T-helper 1 cell treated with Interleukin-12 subunit alpha and Interleukin-12 subunit beta and Interleukin-4 antibody, amounts not matched to agents 30 ng/mL and 1 ng/mL, for 36 hours (primary cell): ENCODE results near the gene A1BG. TPM values are rescaled to one million over a fixed set of nuclear protein-coding genes. Genes with fewer than 3 reads are reported as not detected.
"Not testable (repeated sequence)": the region's sequence is repeated elsewhere in the genome, so short reads cannot be mapped to it uniquely, and the experiment has no call there.

ENCODE experiments used
- intact Hi-C: fragments of 100-400 bp; cut with micrococcal nuclease; formaldehyde crosslinking; loops from one replicate; pipeline ENCODE4 v1.15.1; 2024
- total RNA-seq: library from RNA; stranded (reverse); gene quantifications from 2 replicates; pipeline ENCODE4 v1.2.3, GENCODE V29; 2022

A1BG gene
- total RNA-seq, 1 donor from 2014 or later, result 6.9 TPM

DNA sequence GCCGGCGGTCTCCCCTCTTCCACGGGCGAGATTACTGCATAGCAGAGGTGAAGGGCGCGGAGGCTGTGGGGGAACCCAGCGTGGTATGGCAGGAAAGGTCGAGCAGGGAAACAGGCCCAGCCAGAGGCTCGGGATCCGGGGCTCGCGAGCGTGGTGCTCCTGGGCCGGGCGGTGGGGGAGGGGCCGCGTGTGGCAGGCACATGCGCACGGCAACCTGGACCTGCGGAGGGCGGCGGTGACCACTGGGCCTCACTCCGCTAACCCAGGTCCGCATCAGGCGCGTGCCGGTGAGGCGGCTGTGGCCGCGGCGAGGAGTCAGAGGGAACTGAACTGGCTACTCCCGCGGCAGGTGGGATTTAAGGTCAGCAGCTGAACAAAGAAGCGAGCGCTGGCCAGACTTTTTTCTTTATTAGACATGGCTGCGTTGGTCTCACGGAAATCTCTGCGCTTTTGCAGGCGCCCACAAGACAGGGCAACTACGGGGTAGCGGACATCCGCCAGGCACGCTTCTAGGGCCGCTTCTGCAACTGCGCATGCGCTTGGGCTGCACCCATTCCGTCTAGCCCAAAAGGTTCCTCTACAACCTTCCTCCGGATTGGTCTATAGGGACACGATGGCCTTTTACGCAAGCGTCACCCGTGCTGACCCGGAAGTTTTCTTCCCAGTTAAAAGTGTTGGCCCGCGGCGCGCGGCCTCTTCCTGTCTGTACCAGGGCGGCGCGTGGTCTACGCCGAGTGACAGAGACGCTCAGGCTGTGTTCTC, 33.5 kb upstream of the A1BG start, which contains the start of gene RPS5:
TSS of gene RPS5 (plus strand) at position 694 of the 762 bp plus-strand sequence. CDS start 869 bp downstream, outside the sequence.
- intact Hi-C loops, result loop anchor here (1.0 to 10.0 kb wide), 17 partner anchors 15 to 1023 kb away; partner anchors contain the start of genes ERVK3-1, TRAPPC2B, TRIM28 and ZBTB45

DNA sequence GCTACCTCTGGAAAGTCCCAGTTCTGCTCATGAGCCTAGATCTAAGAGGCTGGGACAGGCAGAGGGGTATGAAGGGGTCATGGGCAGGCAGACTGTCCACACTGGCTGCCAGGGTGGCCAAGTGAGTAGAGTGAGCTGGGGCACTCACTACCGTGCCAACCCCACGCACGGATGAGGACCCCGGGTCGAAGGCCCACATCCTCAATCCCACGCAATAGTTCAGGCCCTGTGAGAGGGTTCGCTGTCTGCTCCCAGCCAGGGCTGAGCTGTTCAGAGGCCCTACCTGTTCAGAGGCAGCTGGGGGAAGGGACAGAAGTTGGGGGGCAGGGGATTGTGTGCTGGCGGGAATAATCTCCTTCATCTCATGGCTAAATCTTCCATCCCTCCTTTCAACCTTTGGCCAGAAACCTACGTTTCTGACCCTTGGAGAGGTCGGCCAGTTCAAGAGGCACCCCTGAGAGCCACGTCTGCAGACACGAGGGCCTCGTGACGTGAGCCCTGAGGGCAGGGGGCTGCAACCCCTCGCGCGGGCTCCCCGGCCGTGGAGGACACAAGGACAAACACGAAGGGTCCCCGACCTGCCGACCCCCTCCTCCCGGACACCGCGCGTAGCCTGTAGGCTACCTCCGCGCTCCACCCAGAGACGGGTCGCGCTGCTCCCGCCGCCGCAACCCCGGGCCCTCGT, 32.7 kb upstream of the A1BG start:
- intact Hi-C loops, result loop anchor here (2.0 to 10.0 kb wide), 2 partner anchors 203 to 571 kb away; partner anchors contain the start of genes ZNF274 and ZNF552

DNA sequence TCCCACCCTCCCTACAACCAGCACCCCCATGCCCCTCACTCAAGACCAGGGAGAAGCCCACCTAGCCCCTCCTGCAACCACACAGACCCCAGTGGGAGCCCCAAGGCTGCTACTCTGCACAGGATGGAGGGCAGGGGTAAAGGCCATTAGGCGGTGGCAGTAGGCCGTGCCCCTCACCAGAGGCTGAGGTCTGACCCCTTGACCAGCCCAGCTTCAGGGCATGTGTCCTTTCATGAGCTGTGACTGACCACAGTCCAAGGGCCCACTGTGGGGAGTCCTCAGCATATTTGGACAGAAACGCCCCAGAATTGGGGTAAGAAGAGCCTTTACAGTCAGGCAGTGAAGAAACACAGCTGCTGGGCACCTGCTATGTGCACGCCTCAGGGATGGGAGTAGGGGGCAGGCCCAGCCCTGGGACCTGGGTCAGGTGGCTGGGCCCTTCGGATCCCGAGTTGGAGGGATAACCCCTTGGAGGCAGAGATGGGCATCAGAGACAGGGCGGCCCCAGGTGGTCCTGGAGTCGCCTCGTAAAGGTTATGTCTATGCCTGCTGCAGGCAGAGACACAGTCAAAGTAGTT, 32.1 kb upstream of the A1BG start:
- intact Hi-C loops, result loop anchor here (10.0 kb wide), 1 partner anchor 571 kb away; the partner anchor contains the start of gene ZNF552

DNA sequence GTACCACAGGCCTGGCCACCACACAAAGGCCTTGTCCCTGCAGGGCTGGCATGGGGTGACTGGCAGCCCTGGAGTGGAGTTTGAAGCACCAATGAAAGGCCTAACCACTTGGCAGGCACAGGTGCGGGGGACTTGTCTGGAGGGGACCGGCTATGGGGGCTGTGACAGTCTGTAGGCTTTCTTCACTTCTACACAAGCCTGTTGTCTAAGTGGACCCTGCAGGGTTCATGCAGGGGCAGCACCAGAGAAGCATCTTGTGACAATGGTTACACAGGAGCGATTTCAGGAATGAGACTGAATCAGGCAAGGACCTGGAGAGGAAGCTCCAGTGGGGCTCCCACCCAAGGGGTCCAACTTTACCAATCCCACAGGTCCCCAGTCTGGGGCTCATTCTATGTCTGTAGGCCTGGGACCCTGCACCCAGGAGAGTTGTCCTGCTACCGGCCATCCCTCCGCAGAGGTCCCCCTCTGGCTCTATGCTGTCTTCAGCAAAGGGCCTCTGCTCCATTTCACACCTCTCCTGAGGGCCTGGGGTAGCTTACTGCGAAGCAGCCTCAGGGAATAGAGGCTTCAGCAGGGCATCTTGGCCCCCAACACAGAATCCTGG, 29.8 kb upstream of the A1BG start:
- intact Hi-C loops, result loop anchor here (10.0 kb wide), 1 partner anchor 568 kb away; the partner anchor contains the start of gene ZNF552

DNA sequence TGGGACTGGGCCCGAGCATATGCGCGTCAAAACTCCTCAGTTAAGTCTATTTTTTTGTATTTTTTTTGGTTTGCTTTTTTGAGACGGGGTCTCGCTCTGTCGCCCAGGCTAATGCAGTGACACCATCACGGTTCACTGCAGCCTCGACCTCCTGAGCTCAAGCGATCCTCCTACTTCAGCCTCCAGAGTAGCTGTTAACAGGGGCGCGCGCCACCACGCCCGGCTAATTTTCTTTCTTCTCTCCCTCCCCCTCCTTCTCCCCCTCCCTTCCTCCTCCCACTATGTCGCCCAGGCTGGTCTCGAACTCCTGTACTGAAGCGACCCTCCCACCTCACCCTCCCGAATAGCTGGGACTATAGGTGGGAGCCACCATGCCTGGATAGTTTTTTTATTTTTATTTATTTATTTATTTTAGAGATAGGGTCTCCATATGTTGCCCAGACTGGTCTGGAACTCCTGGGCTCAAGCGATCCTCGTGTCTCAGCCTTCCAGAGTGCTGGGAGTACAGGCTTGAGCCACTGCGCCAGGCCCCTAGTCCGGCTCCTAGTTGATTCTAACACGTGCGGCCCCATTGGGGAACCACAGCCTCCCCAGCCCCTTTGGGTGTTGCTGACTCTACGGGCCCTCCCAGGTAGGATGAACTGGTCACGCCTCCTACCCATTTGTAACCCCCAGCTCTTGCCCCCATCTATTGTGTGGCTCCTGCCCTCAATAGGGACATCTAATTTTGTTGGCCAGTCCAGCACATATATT, 28.3 kb upstream of the A1BG start:
- intact Hi-C loops, result loop anchor here (1.0 to 10.0 kb wide), 18 partner anchors 19 to 1019 kb away; partner anchors contain the start of genes CHMP2A, ERVK3-1, MZF1 and TRAPPC2B

DNA sequence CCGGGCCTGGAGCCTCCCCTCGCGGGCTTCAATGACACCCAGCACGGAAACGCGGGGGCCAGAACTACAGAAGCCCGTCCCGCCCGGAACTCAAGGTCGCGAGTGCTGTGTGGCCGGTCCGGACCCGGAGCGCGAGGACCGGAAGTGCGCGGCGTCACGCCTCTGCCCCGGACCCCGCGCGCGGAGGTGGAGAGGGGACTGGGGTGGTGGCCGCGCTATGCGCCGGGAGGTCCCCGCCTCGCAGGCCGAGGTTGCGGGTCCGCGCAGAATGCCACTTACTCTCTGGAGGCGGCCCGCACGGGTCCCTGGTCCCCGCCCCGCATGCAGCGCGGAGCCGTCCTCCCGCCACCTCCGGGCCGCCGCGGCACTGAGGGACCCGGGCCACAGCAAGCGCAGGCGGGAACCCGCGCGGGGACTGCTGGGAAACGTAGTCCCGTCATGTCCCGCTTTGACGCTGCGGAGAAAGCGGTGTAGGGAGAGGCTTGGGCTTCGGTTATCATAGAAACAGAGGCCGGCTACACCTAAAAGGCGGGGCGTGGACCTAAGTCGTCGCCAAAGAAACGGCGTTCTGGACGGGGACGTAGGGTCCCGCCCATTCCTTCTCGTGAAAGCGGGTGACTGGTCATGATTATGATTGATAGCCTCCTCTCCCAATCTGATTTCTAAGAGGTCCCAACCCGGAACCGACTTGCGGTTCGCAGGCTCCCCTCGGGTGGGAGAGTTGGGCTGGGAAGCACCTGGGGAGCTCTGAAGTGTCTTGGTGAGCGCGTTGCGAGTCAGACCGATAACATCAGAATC, 27.6 kb upstream of the A1BG start, which contains the start of gene ZNF837:
TSS of gene ZNF837 (minus strand) at position 369 of the 798 bp plus-strand sequence. CDS start 11,698 bp downstream, outside the sequence.
- intact Hi-C loops, result loop anchor here (1.0 to 10.0 kb wide), 18 partner anchors 19 to 1018 kb away; partner anchors contain the start of genes CHMP2A, ERVK3-1, MZF1 and TRAPPC2B

DNA sequence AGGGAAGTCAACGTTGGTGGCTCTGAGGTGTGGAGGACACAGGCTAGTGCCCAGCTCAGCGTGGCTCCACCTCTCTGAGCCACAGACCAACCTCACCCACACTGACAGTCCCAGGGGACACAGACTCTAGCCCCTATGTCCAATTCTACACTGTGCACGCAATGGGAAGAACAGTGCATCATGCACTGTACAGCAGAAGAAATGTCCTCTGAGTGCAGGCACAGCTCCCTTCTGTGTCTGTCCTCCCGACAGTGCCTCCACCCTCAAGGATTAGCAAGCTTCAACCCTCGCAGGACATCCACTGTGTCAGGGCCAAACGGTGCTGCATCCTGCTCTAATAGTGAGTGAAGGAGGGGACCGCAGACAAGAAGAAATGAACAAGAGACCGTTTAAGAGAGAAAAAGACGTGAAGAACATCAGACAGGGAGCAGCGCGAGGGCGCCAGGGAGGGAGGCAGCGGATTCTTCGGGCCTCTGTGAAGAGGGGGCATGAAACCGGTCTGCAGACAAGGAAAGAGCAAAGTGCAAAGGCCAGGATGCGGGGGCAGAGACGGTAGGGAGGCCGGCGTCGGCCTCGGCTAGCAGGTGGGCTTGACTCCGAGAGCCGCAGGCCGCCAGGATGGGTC, 26.9 kb upstream of the A1BG start:
- intact Hi-C loops, result loop anchor here (2.0 to 10.0 kb wide), 2 partner anchors 565 to 1017 kb away; partner anchors contain the start of genes TRAPPC2B, ZNF547 and ZNF552

DNA sequence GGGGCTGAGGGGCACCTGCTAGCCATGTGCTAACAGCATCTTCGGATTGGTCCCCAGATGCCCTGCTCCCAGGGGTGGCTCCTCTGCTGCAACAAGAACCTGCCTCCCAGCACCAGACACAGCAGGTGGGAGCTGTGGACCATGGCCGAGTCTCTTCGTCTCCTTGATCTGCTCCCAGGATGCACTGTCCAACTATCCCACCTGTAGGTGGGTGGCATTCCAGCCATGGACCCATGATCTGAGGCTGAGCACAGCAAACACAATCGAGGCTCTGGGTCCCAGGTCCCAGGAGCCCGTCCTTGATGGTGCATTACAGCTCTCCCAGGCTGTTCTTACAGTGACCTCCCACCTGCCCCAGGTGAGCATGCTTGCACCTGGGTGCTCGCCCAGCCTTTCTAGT, 26.0 kb upstream of the A1BG start:
- intact Hi-C loops, result no loop called here

DNA sequence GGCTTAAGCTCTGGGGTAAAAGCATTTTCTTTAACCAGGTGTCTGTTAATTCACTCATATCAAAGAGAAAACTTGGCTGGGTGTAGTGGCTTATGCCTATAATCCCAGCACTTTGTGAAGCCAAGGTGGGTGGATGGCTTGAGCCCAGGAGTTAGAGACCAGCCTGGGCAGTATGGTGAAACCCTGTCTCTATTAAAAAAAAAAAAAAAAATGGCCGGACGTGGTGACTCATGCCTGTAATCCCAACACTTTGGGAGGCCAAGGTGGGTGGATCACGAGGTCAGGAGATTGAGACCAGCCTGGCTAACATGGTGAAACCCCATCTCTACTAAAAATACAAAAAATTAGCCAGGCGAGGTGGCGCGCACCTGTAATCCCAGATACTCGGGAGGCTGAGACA, 23.4 kb upstream of the A1BG start:
- intact Hi-C loops, result not testable (repeated sequence)

DNA sequence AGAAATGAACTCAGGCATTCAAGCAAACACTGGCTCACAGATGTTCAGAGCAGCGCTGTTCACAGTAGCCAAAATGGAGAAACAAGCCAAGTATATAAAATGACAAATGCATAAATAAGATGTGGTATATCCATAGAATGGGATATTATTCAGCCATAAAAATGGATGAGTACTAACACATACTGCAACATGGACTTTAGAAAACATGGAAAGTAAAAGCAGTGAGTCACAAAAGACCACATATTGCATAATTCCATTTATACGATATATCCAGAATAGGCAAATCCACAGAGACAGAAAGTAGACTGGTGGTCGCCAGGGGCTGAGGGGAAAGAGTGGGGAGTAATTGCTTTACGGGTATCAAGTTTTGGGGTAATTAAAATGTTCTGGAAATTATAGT, 20.9 kb upstream of the A1BG start:
- intact Hi-C loops, result no loop called here

DNA sequence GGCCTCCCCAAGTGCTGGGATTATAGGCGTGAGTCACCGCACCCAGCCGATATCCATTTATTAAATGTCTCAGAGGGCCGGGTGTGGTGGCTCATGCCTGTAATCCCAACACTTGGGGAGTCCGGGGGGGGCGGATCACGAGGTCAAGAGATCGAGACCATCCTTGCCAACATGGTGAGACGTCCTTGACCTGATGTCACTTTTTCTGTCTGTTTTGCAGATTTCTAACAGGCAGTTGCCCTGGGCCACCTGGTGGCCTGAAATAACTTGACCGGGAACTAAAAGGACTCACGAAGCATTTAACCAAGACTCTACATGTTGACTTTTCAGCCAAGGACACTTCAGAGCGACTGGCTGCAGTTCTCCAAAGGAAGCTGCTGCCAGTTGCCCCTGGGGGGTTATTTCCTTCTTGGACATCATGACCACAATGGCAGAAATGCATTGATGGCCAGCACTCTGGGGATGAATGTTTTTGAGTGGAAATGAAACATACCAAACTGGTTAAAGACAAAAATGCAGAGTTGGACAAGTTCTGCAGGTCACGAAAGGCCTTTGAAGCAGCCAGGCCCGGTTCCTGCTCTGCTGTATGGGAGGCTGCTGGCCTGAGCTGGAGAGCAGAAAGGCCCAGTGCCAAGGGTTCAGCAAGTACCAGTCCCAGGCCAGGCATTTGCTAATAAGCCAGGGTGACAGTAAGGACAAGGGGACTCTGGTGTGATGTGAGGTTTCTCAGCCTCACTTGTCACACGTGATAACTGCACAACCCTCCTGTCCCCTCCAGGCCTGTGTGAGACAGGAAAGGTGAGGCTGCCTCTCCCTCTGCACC, 19.2 kb upstream of the A1BG start:
- intact Hi-C loops, result no loop called here

DNA sequence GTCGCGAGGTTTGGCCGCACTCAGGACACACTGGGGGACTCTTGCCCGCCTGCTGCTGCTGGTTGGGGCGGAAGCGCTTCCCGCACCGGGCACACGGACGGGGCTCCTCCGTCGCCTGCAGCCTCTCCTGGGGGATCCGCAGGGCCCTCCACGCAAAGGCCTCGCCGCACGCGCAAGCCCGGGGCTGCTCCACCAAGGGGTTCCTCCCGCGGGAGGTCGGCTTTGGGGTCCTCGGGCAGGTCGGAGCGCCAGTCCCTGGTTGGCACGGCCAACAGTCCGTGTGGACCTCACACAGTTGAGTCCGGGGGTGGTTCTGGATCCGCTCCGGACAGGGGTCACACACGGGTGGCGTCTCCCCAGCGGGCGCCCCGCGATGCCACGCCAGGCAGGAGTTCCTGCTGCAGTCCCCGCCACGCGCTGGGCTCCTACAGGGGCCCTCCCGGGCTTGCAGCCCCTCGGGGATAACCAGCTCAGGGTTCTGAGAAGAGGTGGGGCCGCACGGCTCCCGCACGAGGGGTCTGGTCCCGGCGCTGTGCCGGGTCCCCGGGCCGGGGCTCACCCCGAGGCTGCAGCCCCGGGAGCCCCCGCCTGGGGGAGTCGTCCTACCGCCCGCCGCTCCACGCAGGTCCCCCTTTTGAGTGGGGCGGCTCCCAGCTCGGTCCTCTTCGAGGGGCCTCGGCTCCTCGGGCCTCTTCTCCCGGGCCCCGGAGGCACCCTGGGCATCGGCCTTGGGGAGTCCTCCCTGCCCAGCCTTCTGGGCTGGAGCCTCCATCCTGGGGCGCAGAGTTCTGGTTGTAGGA, 15.5 kb upstream of the A1BG start:
- intact Hi-C loops, result no loop called here

DNA sequence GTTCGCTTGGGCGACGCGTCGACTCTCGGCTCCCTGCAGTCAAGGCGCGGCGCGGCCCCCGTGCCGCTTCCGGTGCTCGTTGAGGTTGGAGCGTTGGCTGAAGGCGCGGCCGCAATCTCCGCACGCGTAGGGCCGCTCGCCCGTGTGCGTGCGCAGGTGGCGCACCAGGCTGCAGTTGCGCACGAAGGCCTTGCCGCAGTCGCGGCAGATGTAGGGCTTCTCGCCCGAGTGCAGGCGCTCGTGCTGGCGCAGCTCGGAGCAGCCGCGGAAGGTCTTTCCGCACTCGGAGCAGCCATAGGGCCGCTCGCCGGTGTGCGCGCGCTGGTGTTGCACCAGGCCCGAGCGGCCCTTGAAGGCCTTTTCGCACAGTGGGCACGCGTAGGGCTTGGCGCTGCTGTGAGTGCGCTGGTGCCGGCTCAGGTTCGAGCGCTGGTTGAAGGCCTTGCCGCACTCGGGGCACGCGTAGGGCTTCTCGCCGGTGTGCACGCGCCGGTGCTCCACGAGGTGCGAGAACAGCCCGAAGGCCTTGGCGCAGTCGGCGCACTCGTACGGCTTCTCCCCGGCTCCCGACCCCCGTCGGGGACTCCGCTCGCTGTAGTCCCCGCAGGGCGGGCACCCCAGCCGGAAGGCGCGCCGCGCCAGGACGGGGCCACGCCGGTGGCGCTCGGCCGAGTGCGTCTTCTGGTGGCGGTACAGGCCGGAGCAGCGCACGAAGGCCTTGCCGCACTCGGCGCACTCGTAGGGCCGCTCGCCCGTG, 14.6 kb upstream of the A1BG start:
- intact Hi-C loops, result no loop called here

DNA sequence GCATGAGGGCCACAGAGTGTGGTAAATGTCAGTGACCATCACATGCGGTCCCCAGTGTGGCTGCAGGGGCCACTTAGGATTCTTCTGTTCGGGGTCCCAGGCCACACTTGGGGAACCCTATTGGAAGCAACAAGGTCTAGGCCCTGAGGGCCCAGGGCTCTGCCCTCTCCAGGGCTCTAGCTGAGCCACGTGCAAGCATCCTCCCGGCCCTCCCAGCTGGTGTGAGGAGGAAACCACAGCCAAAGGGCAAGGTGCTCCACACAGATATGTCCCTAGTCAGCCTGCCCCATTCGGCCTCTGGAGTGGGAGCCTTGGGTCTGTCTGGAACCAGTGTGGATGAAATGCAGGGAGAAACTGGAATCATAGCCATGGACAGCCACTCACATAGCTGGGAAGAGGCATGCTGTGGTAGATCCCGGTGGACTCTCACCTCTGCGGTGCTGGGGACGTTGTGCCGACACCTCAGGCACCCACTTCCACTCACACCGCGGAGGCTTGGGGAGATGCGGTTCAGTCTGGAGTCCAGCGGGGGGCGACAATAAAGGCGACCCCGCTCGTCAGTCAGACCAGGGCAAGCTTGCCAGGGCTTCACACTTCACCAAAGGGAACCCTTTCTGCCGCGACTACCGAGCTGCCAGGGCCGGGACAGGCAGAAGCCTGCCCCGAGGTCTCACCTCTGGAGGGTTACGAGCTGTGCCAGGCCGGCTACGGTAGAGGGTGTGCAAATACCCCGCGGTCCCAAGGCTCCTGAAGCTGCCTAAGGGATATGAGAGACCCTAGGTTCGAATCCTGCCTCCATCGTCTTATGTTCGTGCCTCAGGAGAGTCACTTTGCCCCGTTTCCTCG, 13.5 kb upstream of the A1BG start:
- intact Hi-C loops, result no loop called here

DNA sequence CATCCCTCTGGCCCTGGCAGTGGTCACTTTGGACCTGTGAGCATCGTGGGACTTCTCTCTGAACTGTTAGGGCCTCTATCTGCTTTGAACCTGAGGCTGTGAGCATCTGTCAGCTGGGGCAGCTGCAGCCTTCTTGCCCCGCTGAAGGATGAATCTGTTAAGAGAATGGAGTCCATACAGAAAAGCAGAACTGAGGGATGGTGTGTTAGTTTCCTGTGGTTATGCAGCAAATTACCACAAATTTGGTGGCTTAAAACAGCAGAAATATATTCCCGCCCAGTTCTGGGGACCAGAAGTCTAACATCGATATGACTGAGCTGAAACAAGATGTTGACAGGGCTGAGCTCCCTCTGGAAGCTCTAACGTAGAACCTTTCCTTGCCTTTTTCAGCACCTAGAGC, 10.9 kb upstream of the A1BG start:
- intact Hi-C loops, result no loop called here
